Mucosa of rectum (tissue), 2 donors: ENCODE results near the gene CHGA.

Source experiments
- H3K27ac ChIP-seq, 2 donors: one replicate each; pipeline ENCODE4 v1.7.0; 2013; ENCODE audit warnings: inconsistent platforms in 2 of 2, low read depth in 2 of 2, low read length in 2 of 2
- H3K27me3 ChIP-seq, 2 donors: one replicate each; pipeline ENCODE4 v1.7.0; 2013; ENCODE audit warnings: low read length in 2 of 2; ENCODE audit not compliant: control insufficient read depth in 2 of 2, insufficient read depth in 2 of 2
- H3K36me3 ChIP-seq, 2 donors: one replicate each; pipeline ENCODE4 v1.7.0; 2013; ENCODE audit warnings: low read length in 2 of 2; ENCODE audit not compliant: control insufficient read depth in 2 of 2, insufficient read depth in 2 of 2
- H3K4me1 ChIP-seq, 2 donors: one replicate each; pipeline ENCODE4 v1.7.0; 2013; ENCODE audit warnings: low read length in 2 of 2, mild to moderate bottlenecking in 1 of 2; ENCODE audit not compliant: control insufficient read depth in 2 of 2, insufficient read depth in 2 of 2
- H3K4me3 ChIP-seq, 2 donors: one replicate each; pipeline ENCODE4 v1.7.0; 2013; ENCODE audit warnings: low read length in 2 of 2
- H3K9ac ChIP-seq, 2 donors: one replicate each; pipeline ENCODE4 v1.7.0; 2013; ENCODE audit warnings: low read length in 2 of 2, low read depth in 1 of 2, mild to moderate bottlenecking in 1 of 2
- H3K9me3 ChIP-seq, 2 donors: one replicate each; pipeline ENCODE4 v1.7.0; 2013; ENCODE audit warnings: low read length in 2 of 2; ENCODE audit not compliant: control insufficient read depth in 2 of 2
- donor health status: healthy.
- donor health status: Normal muscosa, but diverticular disease.

CHGA gene

DNA sequence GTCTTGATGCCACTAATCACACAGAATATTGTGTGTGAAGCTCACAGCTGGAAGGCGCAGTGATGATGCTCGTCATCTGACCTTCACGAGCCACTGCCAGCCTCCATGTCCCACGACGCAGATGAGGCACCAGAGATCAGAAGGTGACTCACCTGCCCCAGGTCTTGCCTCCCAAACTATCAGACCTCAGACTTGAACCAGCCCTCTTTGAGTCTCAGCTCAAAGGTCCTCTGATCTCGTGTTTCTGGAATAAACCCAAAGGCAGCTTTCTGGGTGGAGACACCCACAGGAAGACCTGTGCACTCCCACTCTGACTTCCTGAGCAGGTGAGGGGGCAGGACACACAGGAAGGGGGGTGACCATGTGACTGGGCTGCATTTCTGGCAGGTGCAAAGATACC is 19.6 kb upstream of the CHGA start:
- Histone ChIP-seq H3K9me3 (no peaks in the 10 kb centered on the region), H3K4me3 (no peak overlapping the region), H3K27ac (no peak overlapping the region), H3K4me1 (no peaks in the 10 kb centered on the region), H3K27me3 (peaks cover 4 to 7% of the 10 kb centered on the region in 2 donors), H3K9ac (no peak overlapping the region), H3K36me3 (no peaks in the 10 kb centered on the region)

- Histone ChIP-seq H3K27ac (no peak overlapping the region), H3K27me3 (peaks cover 4 to 7% of the 10 kb centered on the region in 2 donors), H3K36me3 (no peaks in the 10 kb centered on the region), H3K4me3 (no peak overlapping the region), H3K4me1 (no peaks in the 10 kb centered on the region), H3K9ac (no peak overlapping the region), H3K9me3 (no peaks in the 10 kb centered on the region)
Observed at GRCh38 chr14:92905667-92906066, 17.3 kb upstream of the CHGA start.

GRCh38 chr14:92906420-92906819 is 16.5 kb upstream of the CHGA start:
- no peaks in the 10 kb centered on the region for H3K4me1 ChIP-seq
- no peaks in the 10 kb centered on the region for H3K36me3 ChIP-seq
- H3K9me3 ChIP-seq, result no peaks in the 10 kb centered on the region
- no peak overlapping the region for H3K9ac ChIP-seq
- no peak overlapping the region for H3K27ac ChIP-seq
- peaks cover 4 to 5% of the 10 kb centered on the region in 2 donors for H3K27me3 ChIP-seq
- no peak overlapping the region for H3K4me3 ChIP-seq

DNA sequence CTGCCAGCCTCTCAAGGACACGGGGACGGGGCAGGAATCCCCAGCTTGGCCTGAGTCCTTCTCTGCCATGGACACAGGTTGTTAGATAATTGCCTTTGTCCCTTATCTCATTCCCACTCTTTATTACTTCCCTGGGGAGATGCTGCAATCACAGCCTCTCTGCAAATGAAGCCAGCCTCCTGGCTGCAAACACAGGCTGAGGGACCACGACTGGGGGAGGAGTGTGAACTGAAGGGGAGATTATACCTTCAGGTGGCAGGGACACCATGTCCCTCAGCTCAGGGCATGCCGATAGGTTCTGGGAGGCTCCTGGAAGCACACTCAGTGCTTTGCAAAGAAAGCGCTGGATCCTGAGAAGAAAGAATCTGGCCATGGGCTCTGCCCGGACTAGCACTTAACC is 16.1 kb upstream of the CHGA start:
- Histone ChIP-seq H3K9me3 (no peaks in the 10 kb centered on the region), H3K36me3 (no peaks in the 10 kb centered on the region), H3K4me1 (no peaks in the 10 kb centered on the region), H3K27ac (no peak overlapping the region), H3K27me3 (peaks cover 4 to 5% of the 10 kb centered on the region in 2 donors), H3K9ac (no peak overlapping the region), H3K4me3 (no peak overlapping the region)

DNA sequence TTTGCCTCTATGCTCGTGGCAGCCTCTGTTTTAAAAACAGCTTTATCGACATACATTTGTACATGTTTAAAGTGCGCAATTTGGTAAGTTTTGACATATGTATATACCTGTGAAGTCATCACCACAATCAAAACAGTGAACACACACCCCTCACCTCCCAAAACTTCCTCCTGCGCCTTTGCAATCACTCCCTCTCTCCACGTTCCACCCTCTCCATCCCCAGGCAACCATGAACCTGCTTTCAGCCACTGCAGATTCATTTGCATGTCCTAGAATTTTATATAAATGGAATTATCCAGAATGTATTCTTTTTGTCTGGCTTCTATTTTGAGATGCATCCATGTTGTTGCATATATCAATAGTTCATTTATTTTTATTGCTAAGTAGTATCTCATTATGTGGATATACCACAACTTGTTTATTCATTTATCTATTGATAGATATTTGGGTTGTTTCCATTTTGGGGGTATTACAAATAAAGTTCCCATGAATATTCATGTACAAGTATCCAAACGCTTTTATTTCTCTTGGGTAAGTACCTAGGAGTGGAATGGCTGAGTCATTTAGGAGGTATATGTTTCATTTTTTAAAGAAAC is 15.5 kb upstream of the CHGA start:
- H3K9me3 ChIP-seq, result no peaks in the 10 kb centered on the region
- no peak overlapping the region for H3K27ac ChIP-seq
- no peaks in the 10 kb centered on the region for H3K36me3 ChIP-seq
- no peak overlapping the region for H3K9ac ChIP-seq
- no peak overlapping the region for H3K4me3 ChIP-seq
- H3K27me3 ChIP-seq, result peaks cover 4 to 5% of the 10 kb centered on the region in 2 donors
- no peaks in the 10 kb centered on the region for H3K4me1 ChIP-seq

DNA sequence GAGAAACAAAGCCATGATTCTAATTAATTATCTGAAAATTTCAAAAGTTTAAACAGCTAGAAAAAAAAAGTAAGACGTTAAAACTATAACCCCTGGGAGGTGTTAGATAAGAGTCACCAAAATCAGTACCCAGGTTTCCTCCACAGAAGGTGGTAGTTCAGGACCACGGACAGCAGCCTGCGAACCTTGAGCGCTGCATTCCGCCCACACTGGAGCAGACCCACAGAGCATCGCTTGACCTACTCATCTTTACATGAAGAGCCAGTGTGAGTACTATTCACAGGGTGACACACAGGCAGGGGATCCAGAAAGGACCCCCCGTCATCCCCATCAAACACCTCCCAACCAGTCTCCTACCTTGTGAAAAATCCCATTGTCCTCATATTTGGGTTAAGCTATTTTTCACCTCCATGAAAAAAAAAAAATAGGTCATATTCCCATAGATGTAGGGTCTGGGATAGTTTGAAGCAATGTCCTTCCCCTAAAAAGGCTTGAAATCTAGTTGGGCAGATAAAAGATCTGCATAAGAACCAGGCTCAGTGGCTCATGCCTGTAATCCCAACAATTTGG is 8.8 kb upstream of the CHGA start:
- Histone ChIP-seq H3K9ac (no peak overlapping the region), H3K27me3 (no peaks in the 10 kb centered on the region), H3K36me3 (no peaks in the 10 kb centered on the region), H3K27ac (no peak overlapping the region), H3K4me3 (no peak overlapping the region), H3K4me1 (no peaks in the 10 kb centered on the region), H3K9me3 (no peaks in the 10 kb centered on the region)

DNA sequence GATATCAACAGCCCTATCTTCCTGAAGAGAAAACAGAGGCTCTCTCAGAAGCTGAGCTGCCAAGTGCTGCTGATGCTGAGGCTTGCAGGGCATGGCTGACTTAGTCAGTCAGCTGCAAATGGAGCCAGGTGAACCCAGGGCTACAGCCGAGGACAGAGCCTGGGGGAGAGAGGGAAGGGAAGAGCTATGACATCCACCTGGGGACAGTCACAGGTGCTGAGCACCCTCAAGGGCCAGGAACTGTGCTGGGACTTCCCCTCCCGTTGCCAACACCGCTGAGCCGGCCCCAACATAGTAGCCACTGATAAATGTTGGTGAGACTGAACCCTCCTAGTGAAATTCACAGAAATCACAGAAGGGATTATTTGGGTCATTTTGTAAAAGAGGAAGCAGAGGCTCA is 6.7 kb upstream of the CHGA start:
- Histone ChIP-seq H3K9me3 (no peaks in the 10 kb centered on the region), H3K4me3 (no peak overlapping the region), H3K27ac (no peak overlapping the region), H3K4me1 (no peaks in the 10 kb centered on the region), H3K27me3 (no peaks in the 10 kb centered on the region), H3K36me3 (no peaks in the 10 kb centered on the region), H3K9ac (no peak overlapping the region)

- Histone ChIP-seq H3K4me1 (no peaks in the 10 kb centered on the region), H3K9me3 (no peaks in the 10 kb centered on the region), H3K9ac (no peak overlapping the region), H3K27me3 (no peaks in the 10 kb centered on the region), H3K27ac (no peak overlapping the region), H3K4me3 (no peak overlapping the region), H3K36me3 (no peaks in the 10 kb centered on the region)
Observed at GRCh38 chr14:92917041-92917940, 5.7 kb upstream of the CHGA start.

GRCh38 chr14:92917956-92918355 is 5.0 kb upstream of the CHGA start:
- Histone ChIP-seq H3K9ac (no peak overlapping the region), H3K27me3 (no peaks in the 10 kb centered on the region), H3K9me3 (no peaks in the 10 kb centered on the region), H3K36me3 (no peaks in the 10 kb centered on the region), H3K4me1 (no peaks in the 10 kb centered on the region), H3K4me3 (no peak overlapping the region), H3K27ac (no peak overlapping the region)

- H3K27ac ChIP-seq, result no peak overlapping the region
- no peaks in the 10 kb centered on the region for H3K36me3 ChIP-seq
- no peaks in the 10 kb centered on the region for H3K27me3 ChIP-seq
- H3K4me1 ChIP-seq, result no peaks in the 10 kb centered on the region
- H3K9me3 ChIP-seq, result no peaks in the 10 kb centered on the region
- no peak overlapping the region for H3K9ac ChIP-seq
- no peak overlapping the region for H3K4me3 ChIP-seq
Observed at GRCh38 chr14:92920001-92920400, 2.9 kb upstream of the CHGA start.
